Measurements from ENCODE around the gene PPP1R3G. TPM values are rescaled to one million over a fixed set of nuclear protein-coding genes. Genes with fewer than 3 reads are reported as not detected.

PPP1R3G gene
- total RNA-seq, 1 experiment from 2014 or later: 0.44 TPM

DNA sequence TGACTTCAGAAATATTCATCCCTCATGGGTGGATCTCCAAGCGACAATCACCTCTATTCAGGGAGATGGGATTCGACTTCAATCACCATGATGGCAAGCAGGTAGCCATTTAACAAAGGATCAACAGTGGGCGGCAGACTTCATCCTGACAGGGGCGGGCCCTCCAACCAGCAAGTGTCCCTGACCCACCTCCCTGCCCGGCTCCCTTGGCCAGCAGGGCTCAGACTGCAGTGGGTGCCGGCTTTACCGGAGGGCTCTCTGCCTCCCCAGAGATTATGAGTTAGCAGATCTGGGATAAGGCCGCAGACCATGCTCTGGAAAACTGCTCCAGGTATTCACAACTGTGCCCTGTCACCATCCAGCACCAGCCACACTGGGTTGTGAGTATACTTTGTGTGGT lies 39.4 kb downstream of the PPP1R3G start:
- DNase-seq (ENCODE audit: low read depth, low spot score) (no peak), ATAC-seq (no peak)
- no TSS peak for BruUV-seq (replicated peaks)
- in situ Hi-C loops (cut with HindIII; ENCODE audit: low pct_unique_long_range_greater_than_20kb, low sequenced_read_pairs) (no loop called here), intact Hi-C loops (cut with micrococcal nuclease; ENCODE audit: unreplicated experiment) (no loop called here)
- no peaks in the 10 kb centered on the region for H3K9me3 ChIP-seq (ENCODE audit: control insufficient read depth, insufficient read depth, low read depth, low read length)
- H3K27me3 ChIP-seq (ENCODE audit: control insufficient read depth, insufficient read depth, low read length): no peaks in the 10 kb centered on the region
- no peak overlapping the region for H3K4me3 ChIP-seq (ENCODE audit: low read depth in 2 of 2, low read length in 2 of 2)
- TF ChIP-seq TCF7L2 (IDR thresholded peaks at IDR 0.05; ENCODE audit: low read depth, low read length): no peak
- TF ChIP-seq, protein P1, sequence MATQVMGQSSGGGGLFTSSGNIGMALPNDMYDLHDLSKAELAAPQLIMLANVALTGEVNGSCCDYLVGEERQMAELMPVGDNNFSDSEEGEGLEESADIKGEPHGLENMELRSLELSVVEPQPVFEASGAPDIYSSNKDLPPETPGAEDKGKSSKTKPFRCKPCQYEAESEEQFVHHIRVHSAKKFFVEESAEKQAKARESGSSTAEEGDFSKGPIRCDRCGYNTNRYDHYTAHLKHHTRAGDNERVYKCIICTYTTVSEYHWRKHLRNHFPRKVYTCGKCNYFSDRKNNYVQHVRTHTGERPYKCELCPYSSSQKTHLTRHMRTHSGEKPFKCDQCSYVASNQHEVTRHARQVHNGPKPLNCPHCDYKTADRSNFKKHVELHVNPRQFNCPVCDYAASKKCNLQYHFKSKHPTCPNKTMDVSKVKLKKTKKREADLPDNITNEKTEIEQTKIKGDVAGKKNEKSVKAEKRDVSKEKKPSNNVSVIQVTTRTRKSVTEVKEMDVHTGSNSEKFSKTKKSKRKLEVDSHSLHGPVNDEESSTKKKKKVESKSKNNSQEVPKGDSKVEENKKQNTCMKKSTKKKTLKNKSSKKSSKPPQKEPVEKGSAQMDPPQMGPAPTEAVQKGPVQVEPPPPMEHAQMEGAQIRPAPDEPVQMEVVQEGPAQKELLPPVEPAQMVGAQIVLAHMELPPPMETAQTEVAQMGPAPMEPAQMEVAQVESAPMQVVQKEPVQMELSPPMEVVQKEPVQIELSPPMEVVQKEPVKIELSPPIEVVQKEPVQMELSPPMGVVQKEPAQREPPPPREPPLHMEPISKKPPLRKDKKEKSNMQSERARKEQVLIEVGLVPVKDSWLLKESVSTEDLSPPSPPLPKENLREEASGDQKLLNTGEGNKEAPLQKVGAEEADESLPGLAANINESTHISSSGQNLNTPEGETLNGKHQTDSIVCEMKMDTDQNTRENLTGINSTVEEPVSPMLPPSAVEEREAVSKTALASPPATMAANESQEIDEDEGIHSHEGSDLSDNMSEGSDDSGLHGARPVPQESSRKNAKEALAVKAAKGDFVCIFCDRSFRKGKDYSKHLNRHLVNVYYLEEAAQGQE (IDR thresholded peaks at IDR 0.05; ENCODE audit: insufficient read depth in 1 of 2, low read depth in 2 of 2, low read length in 1 of 2): no peak
- TF ChIP-seq POLR2AphosphoS5 (IDR thresholded peaks at IDR 0.05; ENCODE audit: low read depth, low read length): no peak
- no peak for TF ChIP-seq SIN3A (IDR thresholded peaks at IDR 0.05; ENCODE audit: borderline replicate concordance, insufficient read depth, low read depth, low read length)
- TF ChIP-seq, protein P2, sequence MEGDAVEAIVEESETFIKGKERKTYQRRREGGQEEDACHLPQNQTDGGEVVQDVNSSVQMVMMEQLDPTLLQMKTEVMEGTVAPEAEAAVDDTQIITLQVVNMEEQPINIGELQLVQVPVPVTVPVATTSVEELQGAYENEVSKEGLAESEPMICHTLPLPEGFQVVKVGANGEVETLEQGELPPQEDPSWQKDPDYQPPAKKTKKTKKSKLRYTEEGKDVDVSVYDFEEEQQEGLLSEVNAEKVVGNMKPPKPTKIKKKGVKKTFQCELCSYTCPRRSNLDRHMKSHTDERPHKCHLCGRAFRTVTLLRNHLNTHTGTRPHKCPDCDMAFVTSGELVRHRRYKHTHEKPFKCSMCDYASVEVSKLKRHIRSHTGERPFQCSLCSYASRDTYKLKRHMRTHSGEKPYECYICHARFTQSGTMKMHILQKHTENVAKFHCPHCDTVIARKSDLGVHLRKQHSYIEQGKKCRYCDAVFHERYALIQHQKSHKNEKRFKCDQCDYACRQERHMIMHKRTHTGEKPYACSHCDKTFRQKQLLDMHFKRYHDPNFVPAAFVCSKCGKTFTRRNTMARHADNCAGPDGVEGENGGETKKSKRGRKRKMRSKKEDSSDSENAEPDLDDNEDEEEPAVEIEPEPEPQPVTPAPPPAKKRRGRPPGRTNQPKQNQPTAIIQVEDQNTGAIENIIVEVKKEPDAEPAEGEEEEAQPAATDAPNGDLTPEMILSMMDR (IDR thresholded peaks at IDR 0.05): no peak
- no peaks in the 10 kb centered on the region for H3K36me3 ChIP-seq (ENCODE audit: control insufficient read depth, insufficient read depth, low read length)
- ChIA-PET CTCF (no interaction called here), POLR2A (no interaction called here)
- no peak overlapping the region for H3K27ac ChIP-seq (ENCODE audit: low read length)
- H3K4me1 ChIP-seq (ENCODE audit: control insufficient read depth, insufficient read depth, low read length): no peaks in the 10 kb centered on the region

DNA sequence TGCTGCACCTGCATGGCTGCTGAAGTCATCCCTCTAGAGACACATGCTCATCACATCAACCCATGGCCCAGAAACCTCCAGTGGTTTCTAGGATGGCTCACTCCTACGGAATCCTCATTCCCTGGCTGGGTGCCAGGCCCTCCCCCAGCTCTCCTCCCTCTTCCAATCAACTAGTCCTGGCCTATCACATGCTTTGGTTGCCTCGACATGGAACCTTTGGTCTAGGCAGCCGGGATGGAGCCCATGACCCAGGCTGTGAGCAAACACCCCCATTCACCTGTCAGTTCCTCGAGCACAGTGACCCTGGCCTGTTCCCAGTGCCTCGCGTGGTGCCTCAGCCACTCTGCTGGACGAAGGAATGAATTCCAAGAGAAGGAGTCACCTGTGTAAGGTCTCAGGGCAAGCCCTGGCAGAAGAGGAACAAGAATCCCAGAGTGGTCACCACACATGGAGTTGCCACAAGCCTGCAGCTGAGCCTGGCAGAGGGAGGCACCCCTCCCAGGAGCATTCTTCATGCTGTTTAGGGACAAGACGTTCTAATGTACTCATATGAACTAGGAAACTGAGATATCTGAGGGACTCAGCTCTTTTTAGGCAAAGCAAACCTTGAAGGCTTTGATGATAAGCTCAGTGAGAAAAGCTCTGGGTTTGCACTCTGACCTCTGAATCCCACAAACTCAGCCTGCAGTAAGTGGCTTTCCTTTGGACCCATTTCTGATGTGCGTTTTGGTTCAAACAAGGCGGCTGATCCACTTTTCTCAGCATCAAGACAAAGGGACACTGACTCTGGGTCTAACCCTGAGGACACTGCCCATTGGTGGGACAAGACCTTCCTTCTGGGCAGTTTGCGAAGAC lies 40.2 kb downstream of the PPP1R3G start:
- H3K9me3 ChIP-seq (ENCODE audit: control insufficient read depth, insufficient read depth, low read depth, low read length): no peaks in the 10 kb centered on the region
- in situ Hi-C loops (cut with HindIII; ENCODE audit: low pct_unique_long_range_greater_than_20kb, low sequenced_read_pairs): no loop called here
- intact Hi-C loops (cut with micrococcal nuclease; ENCODE audit: unreplicated experiment): no loop called here
- H3K27ac ChIP-seq (ENCODE audit: low read length): no peak overlapping the region
- TF ChIP-seq, protein P2 (IDR thresholded peaks at IDR 0.05): no peak
- TF ChIP-seq SIN3A (IDR thresholded peaks at IDR 0.05; ENCODE audit: borderline replicate concordance, insufficient read depth, low read depth, low read length) (no peak), TCF7L2 (IDR thresholded peaks at IDR 0.05; ENCODE audit: low read depth, low read length) (no peak), POLR2AphosphoS5 (IDR thresholded peaks at IDR 0.05; ENCODE audit: low read depth, low read length) (no peak)
- TF ChIP-seq, protein P1 (IDR thresholded peaks at IDR 0.05; ENCODE audit: insufficient read depth in 1 of 2, low read depth in 2 of 2, low read length in 1 of 2): no peak
- BruUV-seq (replicated peaks): no TSS peak
- H3K27me3 ChIP-seq (ENCODE audit: control insufficient read depth, insufficient read depth, low read length): no peaks in the 10 kb centered on the region
- no peak for DNase-seq (ENCODE audit: low read depth, low spot score)
- no peaks in the 10 kb centered on the region for H3K36me3 ChIP-seq (ENCODE audit: control insufficient read depth, insufficient read depth, low read length)
- ChIA-PET CTCF (no interaction called here), POLR2A (no interaction called here)
- peak; percentile 39 for ATAC-seq
- H3K4me3 ChIP-seq (ENCODE audit: low read depth in 2 of 2, low read length in 2 of 2): no peak overlapping the region
- no peaks in the 10 kb centered on the region for H3K4me1 ChIP-seq (ENCODE audit: control insufficient read depth, insufficient read depth, low read length)
